H1 (cell line): ENCODE measurements around the gene KCNMA1.

Source experiments
- CHD1 ChIP-seq: IDR thresholded peaks from 2 replicates; pipeline ENCODE4 v1.6.1; 2012; ENCODE audit warnings: low read depth, low read length, improper control_type of control experiment
- CREB1 ChIP-seq: IDR thresholded peaks from 2 replicates; pipeline ENCODE4 v1.6.1; 2012; ENCODE audit warnings: inconsistent platforms
- EP300 ChIP-seq, 2 experiments: IDR thresholded peaks; 1 replicate in 1 of 2; 2 replicates in 1 of 2; pipeline ENCODE4 v1.6.1; 2011 to 2012; ENCODE audit warnings: low read depth in 2 of 2, low read length in 2 of 2, mild to moderate bottlenecking in 2 of 2, borderline replicate concordance in 1 of 2, inconsistent platforms in 1 of 2, moderate library complexity in 1 of 2
- GABPA ChIP-seq: IDR thresholded peaks from 2 replicates; pipeline ENCODE4 v1.6.1; 2011; ENCODE audit warnings: mild to moderate bottlenecking, low read length, moderate library complexity, borderline replicate concordance; ENCODE audit not compliant: insufficient read depth
- JUN ChIP-seq: IDR thresholded peaks from 2 replicates; pipeline ENCODE4 v1.6.1; 2011; ENCODE audit warnings: low read depth, mild to moderate bottlenecking, improper control_type of control experiment, low read length
- POLR2A ChIP-seq, 2 experiments: IDR thresholded peaks; 1 replicate in 1 of 2; 2 replicates in 1 of 2; pipeline ENCODE4 v1.6.1; 2011; ENCODE audit warnings: low read depth in 2 of 2, low read length in 2 of 2, mild to moderate bottlenecking in 2 of 2; ENCODE audit errors: control extremely low read depth in 1 of 2
- POLR2AphosphoS5 ChIP-seq: IDR thresholded peaks from 2 replicates; pipeline ENCODE4 v1.6.1; 2011; ENCODE audit warnings: low read depth, low read length
- POU5F1 ChIP-seq: IDR thresholded peaks from 2 replicates; pipeline ENCODE4 v1.6.1; 2011; ENCODE audit warnings: low read depth, mild to moderate bottlenecking, low read length, moderate library complexity
- SIN3A ChIP-seq, 2 experiments: IDR thresholded peaks in 1 of 2; conservative IDR thresholded peaks in 1 of 2; 2 replicates each; pipeline ENCODE4 v1.6.1; 2011 to 2012; ENCODE audit warnings: low read length in 2 of 2, improper control_type of control experiment in 1 of 2, low read depth in 1 of 2, mild to moderate bottlenecking in 1 of 2
- TBP ChIP-seq: IDR thresholded peaks from 2 replicates; pipeline ENCODE4 v1.6.1; 2011; ENCODE audit warnings: low read depth, low read length, improper control_type of control experiment
- TF ChIP-seq, protein P1 (sequence below), 3 experiments: IDR thresholded peaks; 1 replicate in 2 of 3; 2 replicates in 1 of 3; pipeline versions ENCODE4 v1.5.1 to v1.6.1; 2011; ENCODE audit warnings: low read length in 3 of 3, mild to moderate bottlenecking in 3 of 3, inconsistent platforms in 2 of 3, low read depth in 1 of 3, moderate library complexity in 1 of 3; ENCODE audit not compliant: insufficient read depth in 1 of 3; ENCODE audit errors: control extremely low read depth in 1 of 3
- TF ChIP-seq, protein P2 (sequence below): IDR thresholded peaks from 2 replicates; pipeline ENCODE4 v1.6.1; 2012; ENCODE audit warnings: inconsistent platforms
- TF ChIP-seq, protein P3 (sequence below): IDR thresholded peaks from 2 replicates; pipeline ENCODE4 v1.6.1; 2011; ENCODE audit warnings: low read length, improper control_type of control experiment

DNA sequence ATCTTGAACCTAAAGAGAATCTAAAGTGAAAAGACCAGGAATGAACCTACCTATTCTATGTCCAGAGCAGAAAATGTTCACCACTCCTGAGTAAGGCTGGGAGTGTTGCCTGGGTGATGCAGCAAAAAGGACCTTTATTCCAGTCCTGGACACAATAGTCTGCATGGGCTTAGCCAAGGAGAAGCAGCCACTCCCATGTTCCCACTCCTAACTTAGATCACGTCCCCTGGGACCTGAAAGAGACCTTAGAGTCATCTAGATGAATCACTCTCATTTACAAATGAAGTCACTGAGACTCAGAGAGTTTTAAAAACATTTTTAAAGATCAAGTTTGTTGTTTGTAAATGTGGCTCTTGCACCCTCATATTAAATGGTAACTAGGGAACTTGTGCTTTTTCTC lies 763.4 kb downstream of the KCNMA1 start:
- TF ChIP-seq EP300 (IDR thresholded peaks at IDR 0.05; ENCODE audit: borderline replicate concordance in 1 of 2, low read depth in 2 of 2, low read length in 2 of 2) (no peak), POLR2AphosphoS5 (no peak), POLR2A (IDR thresholded peaks at IDR 0.05; ENCODE audit: control extremely low read depth in 1 of 2, low read depth in 2 of 2, low read length in 2 of 2) (no peak), CREB1 (no peak), JUN (no peak), CHD1 (no peak), POU5F1 (no peak), GABPA (no peak), SIN3A (conservative IDR thresholded peaks at IDR 0.05 in 1 of 2, IDR thresholded peaks at IDR 0.05 in 1 of 2; ENCODE audit: low read depth in 1 of 2, low read length in 2 of 2) (no peak), TBP (no peak)
- TF ChIP-seq, protein P1, sequence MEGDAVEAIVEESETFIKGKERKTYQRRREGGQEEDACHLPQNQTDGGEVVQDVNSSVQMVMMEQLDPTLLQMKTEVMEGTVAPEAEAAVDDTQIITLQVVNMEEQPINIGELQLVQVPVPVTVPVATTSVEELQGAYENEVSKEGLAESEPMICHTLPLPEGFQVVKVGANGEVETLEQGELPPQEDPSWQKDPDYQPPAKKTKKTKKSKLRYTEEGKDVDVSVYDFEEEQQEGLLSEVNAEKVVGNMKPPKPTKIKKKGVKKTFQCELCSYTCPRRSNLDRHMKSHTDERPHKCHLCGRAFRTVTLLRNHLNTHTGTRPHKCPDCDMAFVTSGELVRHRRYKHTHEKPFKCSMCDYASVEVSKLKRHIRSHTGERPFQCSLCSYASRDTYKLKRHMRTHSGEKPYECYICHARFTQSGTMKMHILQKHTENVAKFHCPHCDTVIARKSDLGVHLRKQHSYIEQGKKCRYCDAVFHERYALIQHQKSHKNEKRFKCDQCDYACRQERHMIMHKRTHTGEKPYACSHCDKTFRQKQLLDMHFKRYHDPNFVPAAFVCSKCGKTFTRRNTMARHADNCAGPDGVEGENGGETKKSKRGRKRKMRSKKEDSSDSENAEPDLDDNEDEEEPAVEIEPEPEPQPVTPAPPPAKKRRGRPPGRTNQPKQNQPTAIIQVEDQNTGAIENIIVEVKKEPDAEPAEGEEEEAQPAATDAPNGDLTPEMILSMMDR (IDR thresholded peaks at IDR 0.05; ENCODE audit: control extremely low read depth in 1 of 3, insufficient read depth in 1 of 3, low read depth in 1 of 3, low read length in 3 of 3): no peak
- TF ChIP-seq, protein P2, sequence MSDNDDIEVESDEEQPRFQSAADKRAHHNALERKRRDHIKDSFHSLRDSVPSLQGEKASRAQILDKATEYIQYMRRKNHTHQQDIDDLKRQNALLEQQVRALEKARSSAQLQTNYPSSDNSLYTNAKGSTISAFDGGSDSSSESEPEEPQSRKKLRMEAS: no peak
- TF ChIP-seq, protein P3, sequence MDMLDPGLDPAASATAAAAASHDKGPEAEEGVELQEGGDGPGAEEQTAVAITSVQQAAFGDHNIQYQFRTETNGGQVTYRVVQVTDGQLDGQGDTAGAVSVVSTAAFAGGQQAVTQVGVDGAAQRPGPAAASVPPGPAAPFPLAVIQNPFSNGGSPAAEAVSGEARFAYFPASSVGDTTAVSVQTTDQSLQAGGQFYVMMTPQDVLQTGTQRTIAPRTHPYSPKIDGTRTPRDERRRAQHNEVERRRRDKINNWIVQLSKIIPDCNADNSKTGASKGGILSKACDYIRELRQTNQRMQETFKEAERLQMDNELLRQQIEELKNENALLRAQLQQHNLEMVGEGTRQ: no peak
